Activated B cell treated with CpG ODN at 0.5 μM for 24 hours (primary cell): ENCODE results near the gene NEDD8. TPM values are rescaled to one million over a fixed set of nuclear protein-coding genes. Genes with fewer than 3 reads are reported as not detected.

Experiments used
- ATAC-seq: fragments of 200-7000 bp; cut with Tn5 transposase; one replicate; pipeline ENCODE4 v1.10.0; 2021; ENCODE audit warnings: low read depth, mild to moderate bottlenecking, moderate library complexity
- CTCF ChIA-PET: fragments of 350-600 bp; sonication (Branson Sonifier 250); formaldehyde crosslinking; loops from one replicate; lab custom pipeline; 2021; ENCODE audit warnings: antibody characterized with exemption; lab: Charles Lee
- POLR2A ChIA-PET: fragments of 350-600 bp; sonication (Branson Sonifier 250); formaldehyde crosslinking; loops from one replicate; lab custom pipeline; 2021; ENCODE audit warnings: antibody characterized with exemption; lab: Charles Lee
- DNase-seq: peaks from one replicate; pipeline ENCODE4 v3.0.0; 2022
- H3K27ac Mint-ChIP-seq: one replicate; pipeline ENCODE4 v1.8.0; 2020; ENCODE audit warnings: mixed read lengths
- H3K27me3 Mint-ChIP-seq: one replicate; pipeline ENCODE4 v1.8.0; 2021; ENCODE audit warnings: mixed read lengths
- H3K36me3 Mint-ChIP-seq: one replicate; pipeline ENCODE4 v1.8.0; 2021; ENCODE audit warnings: low read depth, mixed read lengths
- H3K4me1 Mint-ChIP-seq: one replicate; pipeline ENCODE4 v1.8.0; 2021; ENCODE audit warnings: mixed read lengths
- H3K4me3 Mint-ChIP-seq: one replicate; pipeline ENCODE4 v1.8.0; 2020; ENCODE audit warnings: mild to moderate bottlenecking, mixed read lengths
- H3K9me3 Mint-ChIP-seq: one replicate; pipeline ENCODE4 v1.8.0; 2020; ENCODE audit warnings: mixed read lengths
- CTCF ChIP-seq: fragments of 200-600 bp; IDR thresholded peaks from one replicate; pipeline ENCODE4 v1.8.0; 2022; ENCODE audit warnings: antibody characterized with exemption, mild to moderate bottlenecking
- intact Hi-C: fragments of 100-400 bp; cut with micrococcal nuclease; formaldehyde crosslinking; loops from one replicate; pipeline ENCODE4 v1.15.1; 2024
- total RNA-seq: library from RNA; stranded (reverse); gene quantifications from 2 replicates; pipeline ENCODE4 v1.2.3, GENCODE V29; 2022

Gene NEDD8
- total RNA-seq, 1 donor from 2014 or later = 129 TPM

- Mint-ChIP-seq H3K9me3 (no peaks in the 10 kb centered on the region), H3K27ac (peak overlapping the region; percentile 90), H3K4me3 (peak overlapping the region; percentile 24), H3K4me1 (peaks cover 84% of the 10 kb centered on the region), H3K27me3 (no peaks in the 10 kb centered on the region), H3K36me3 (no peaks in the 10 kb centered on the region)
- intact Hi-C loops = loop anchor here (2.0 kb wide), 1 partner anchor 36 kb away; the partner anchor contains the start of gene TINF2
- CTCF ChIA-PET = interaction anchor here (2.1 to 6.3 kb wide), 5 partner anchors 12 to 153 kb away, joined by 8 to 64 read pairs (median 13); partner anchors contain the start of genes CIDEB, LTB4R, LTB4R2 and TINF2
- DNase-seq (no peak), ATAC-seq (no peak)
- TF ChIP-seq CTCF = no peak
- POLR2A ChIA-PET = interaction anchor here (0.6 to 5.0 kb wide), 11 partner anchors 12 to 977 kb away, joined by 3 to 80 read pairs (median 9); partner anchors contain the start of genes CHMP4A, DHRS1, LTB4R and MDP1
Observed at GRCh38 chr14:24278424-24278823, 46.3 kb upstream of the NEDD8 start.

GRCh38 chr14:24277606-24278321, 45.6 kb upstream of the NEDD8 start:
- no peak for ATAC-seq
- no peak for TF ChIP-seq CTCF
- intact Hi-C loops = loop anchor here (2.0 kb wide), 1 partner anchor 35 kb away; the partner anchor contains the start of gene TINF2
- DNase-seq = no peak
- CTCF ChIA-PET = interaction anchor here (0.8 to 6.3 kb wide), 3 partner anchors 18 to 56 kb away, joined by 3 to 64 read pairs (median 13); partner anchors contain the start of gene TINF2
- H3K36me3 Mint-ChIP-seq = no peaks in the 10 kb centered on the region
- H3K4me3 Mint-ChIP-seq = peak overlapping the region; percentile 24
- H3K27ac Mint-ChIP-seq = peak overlapping the region; percentile 90
- peaks cover 91% of the 10 kb centered on the region for H3K4me1 Mint-ChIP-seq
- H3K27me3 Mint-ChIP-seq = no peaks in the 10 kb centered on the region
- POLR2A ChIA-PET = interaction anchor here (0.6 to 5.0 kb wide), 13 partner anchors 13 to 976 kb away, joined by 3 to 80 read pairs (median 4); partner anchors contain the start of genes CHMP4A, DHRS1, IPO4 and IRF9
- no peaks in the 10 kb centered on the region for H3K9me3 Mint-ChIP-seq

- ATAC-seq = no peak
- no peaks in the 10 kb centered on the region for H3K27me3 Mint-ChIP-seq
- ChIA-PET POLR2A (interaction anchor here (0.8 to 5.0 kb wide), 9 partner anchors 21 to 155 kb away, joined by 3 to 80 read pairs (median 4); partner anchors contain the start of genes CHMP4A, DHRS1, IRF9 and LTB4R), CTCF (interaction anchor here (0.8 to 6.3 kb wide), 3 partner anchors 19 to 56 kb away, joined by 3 to 64 read pairs (median 13); partner anchors contain the start of gene TINF2)
- TF ChIP-seq CTCF = no peak
- DNase-seq = no peak
- intact Hi-C loops = no loop called here
- H3K36me3 Mint-ChIP-seq = no peaks in the 10 kb centered on the region
- peak overlapping the region; percentile 3 for H3K4me3 Mint-ChIP-seq
- H3K27ac Mint-ChIP-seq = peak overlapping the region; percentile 90
- no peaks in the 10 kb centered on the region for H3K9me3 Mint-ChIP-seq
- peaks cover 92% of the 10 kb centered on the region for H3K4me1 Mint-ChIP-seq
Observed at GRCh38 chr14:24277071-24277470, 44.9 kb upstream of the NEDD8 start.

GRCh38 chr14:24274101-24274543, 42.0 kb upstream of the NEDD8 start:
- CTCF ChIA-PET = interaction anchor here (0.9 to 1.9 kb wide), 4 partner anchors 16 to 31 kb away, joined by 3 to 14 read pairs (median 4); partner anchors contain the start of gene TINF2
- peak; percentile 32 for DNase-seq
- Mint-ChIP-seq H3K36me3 (peaks cover 11% of the 10 kb centered on the region), H3K9me3 (no peaks in the 10 kb centered on the region), H3K27me3 (no peaks in the 10 kb centered on the region), H3K4me1 (peaks cover 84% of the 10 kb centered on the region), H3K27ac (peak overlapping the region; percentile 96), H3K4me3 (peak overlapping the region; percentile 64)
- intact Hi-C loops = loop anchor here (1.0 to 5.0 kb wide), 3 partner anchors 42 to 93 kb away; partner anchors contain the start of genes GMPR2, NEDD8 and NFATC4
- POLR2A ChIA-PET = interaction anchor here (0.6 to 9.8 kb wide), 10 partner anchors 16 to 160 kb away, joined by 3 to 175 read pairs (median 6); partner anchors contain the start of genes CHMP4A, DCAF11, DHRS1 and EMC9
- TF ChIP-seq CTCF = no peak
- ATAC-seq = peak; percentile 43
